SK-N-SH treated with all-trans-retinoic acid at 6 μM for 48 hours (cell line): ENCODE measurements around the gene ULK1.

Experiments
- ARNTL ChIP-seq: fragments of 450-650 bp; formaldehyde crosslinking; IDR thresholded peaks from 2 replicates; pipeline ENCODE4 v1.5.0; 2020; ENCODE audit warnings: low read depth, mild to moderate bottlenecking, moderate library complexity, borderline replicate concordance
- CSDC2 ChIP-seq: fragments of 250-450 bp; sonication (Bioruptor Pico); IDR thresholded peaks from 2 replicates; pipeline ENCODE4 v1.5.0; 2020; ENCODE audit warnings: mild to moderate bottlenecking, moderate library complexity
- ISL1 ChIP-seq: fragments of 250-450 bp; sonication (Bioruptor Pico); IDR thresholded peaks from 2 replicates; pipeline ENCODE4 v2.1.2; 2022; ENCODE audit warnings: mild to moderate bottlenecking, moderate library complexity
- PATZ1 ChIP-seq: fragments of 250-450 bp; sonication (Bioruptor Pico); IDR thresholded peaks from 2 replicates; pipeline ENCODE4 v1.8.0; 2020; ENCODE audit warnings: mild to moderate bottlenecking, moderate library complexity, borderline replicate concordance
- PPARA ChIP-seq: fragments of 250-450 bp; sonication (Bioruptor Pico); IDR thresholded peaks from 2 replicates; pipeline ENCODE4 v1.5.0; 2020; ENCODE audit warnings: mild to moderate bottlenecking, borderline replicate concordance
- RARB ChIP-seq: fragments of 250-450 bp; sonication (Bioruptor Pico); IDR thresholded peaks from 2 replicates; pipeline ENCODE4 v1.8.0; 2021; ENCODE audit warnings: mild to moderate bottlenecking, moderate library complexity
- SNAI2 ChIP-seq: fragments of 250-450 bp; sonication (Bioruptor Pico); IDR thresholded peaks from 2 replicates; pipeline ENCODE4 v1.5.0; 2020; ENCODE audit warnings: mild to moderate bottlenecking, moderate library complexity
- TCF4 ChIP-seq: fragments of 250-450 bp; sonication (Bioruptor Pico); IDR thresholded peaks from 2 replicates; pipeline ENCODE4 v1.8.0; 2021; ENCODE audit warnings: mild to moderate bottlenecking, moderate library complexity, borderline replicate concordance
- TOX ChIP-seq: fragments of 250-450 bp; sonication (Bioruptor Pico); IDR thresholded peaks from 2 replicates; pipeline ENCODE4 v1.8.0; 2021; ENCODE audit warnings: mild to moderate bottlenecking, moderate library complexity, borderline replicate concordance
- TSHZ2 ChIP-seq: fragments of 250-450 bp; sonication (Bioruptor Pico); IDR thresholded peaks from 2 replicates; pipeline ENCODE4 v1.5.0; 2020; ENCODE audit warnings: mild to moderate bottlenecking, moderate library complexity
- ZNF565 ChIP-seq: fragments of 450-650 bp; formaldehyde crosslinking; conservative IDR thresholded peaks from 2 replicates; pipeline ENCODE4 v1.5.0; 2020; ENCODE audit warnings: low read depth, mild to moderate bottlenecking, moderate library complexity
- TF ChIP-seq, protein P1 (sequence below): fragments of 250-450 bp; sonication (Bioruptor Pico); IDR thresholded peaks from 2 replicates; pipeline ENCODE4 v1.5.1; 2020; ENCODE audit warnings: low read depth, mild to moderate bottlenecking, moderate library complexity
- TF ChIP-seq, protein P2 (sequence below): fragments of 250-450 bp; sonication (Bioruptor Pico); IDR thresholded peaks from 2 replicates; pipeline ENCODE4 v1.5.1; 2021; ENCODE audit warnings: mild to moderate bottlenecking, moderate library complexity
- TF ChIP-seq, protein P3 (sequence below): fragments of 250-450 bp; sonication (Bioruptor Pico); IDR thresholded peaks from 2 replicates; pipeline ENCODE4 v1.8.0; 2021; ENCODE audit warnings: low read depth, mild to moderate bottlenecking, moderate library complexity, borderline replicate concordance

- TF ChIP-seq PATZ1 (CRISPR knock-in tag), result no peak
- no peak for TF ChIP-seq RARB (CRISPR knock-in tag)
- no peak for TF ChIP-seq ZNF565 (CRISPR knock-in tag)
- TF ChIP-seq TSHZ2 (CRISPR knock-in tag), result no peak
- TF ChIP-seq CSDC2 (CRISPR knock-in tag), result no peak
- TF ChIP-seq, protein P1, sequence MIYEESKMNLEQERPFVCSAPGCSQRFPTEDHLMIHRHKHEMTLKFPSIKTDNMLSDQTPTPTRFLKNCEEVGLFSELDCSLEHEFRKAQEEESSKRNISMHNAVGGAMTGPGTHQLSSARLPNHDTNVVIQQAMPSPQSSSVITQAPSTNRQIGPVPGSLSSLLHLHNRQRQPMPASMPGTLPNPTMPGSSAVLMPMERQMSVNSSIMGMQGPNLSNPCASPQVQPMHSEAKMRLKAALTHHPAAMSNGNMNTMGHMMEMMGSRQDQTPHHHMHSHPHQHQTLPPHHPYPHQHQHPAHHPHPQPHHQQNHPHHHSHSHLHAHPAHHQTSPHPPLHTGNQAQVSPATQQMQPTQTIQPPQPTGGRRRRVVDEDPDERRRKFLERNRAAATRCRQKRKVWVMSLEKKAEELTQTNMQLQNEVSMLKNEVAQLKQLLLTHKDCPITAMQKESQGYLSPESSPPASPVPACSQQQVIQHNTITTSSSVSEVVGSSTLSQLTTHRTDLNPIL (CRISPR knock-in tag), result no peak
- TF ChIP-seq, protein P2, sequence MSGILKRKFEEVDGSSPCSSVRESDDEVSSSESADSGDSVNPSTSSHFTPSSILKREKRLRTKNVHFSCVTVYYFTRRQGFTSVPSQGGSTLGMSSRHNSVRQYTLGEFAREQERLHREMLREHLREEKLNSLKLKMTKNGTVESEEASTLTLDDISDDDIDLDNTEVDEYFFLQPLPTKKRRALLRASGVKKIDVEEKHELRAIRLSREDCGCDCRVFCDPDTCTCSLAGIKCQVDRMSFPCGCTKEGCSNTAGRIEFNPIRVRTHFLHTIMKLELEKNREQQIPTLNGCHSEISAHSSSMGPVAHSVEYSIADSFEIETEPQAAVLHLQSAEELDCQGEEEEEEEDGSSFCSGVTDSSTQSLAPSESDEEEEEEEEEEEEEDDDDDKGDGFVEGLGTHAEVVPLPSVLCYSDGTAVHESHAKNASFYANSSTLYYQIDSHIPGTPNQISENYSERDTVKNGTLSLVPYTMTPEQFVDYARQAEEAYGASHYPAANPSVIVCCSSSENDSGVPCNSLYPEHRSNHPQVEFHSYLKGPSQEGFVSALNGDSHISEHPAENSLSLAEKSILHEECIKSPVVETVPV (CRISPR knock-in tag), result no peak
- TF ChIP-seq PPARA (CRISPR knock-in tag), result no peak
- TF ChIP-seq, protein P3, sequence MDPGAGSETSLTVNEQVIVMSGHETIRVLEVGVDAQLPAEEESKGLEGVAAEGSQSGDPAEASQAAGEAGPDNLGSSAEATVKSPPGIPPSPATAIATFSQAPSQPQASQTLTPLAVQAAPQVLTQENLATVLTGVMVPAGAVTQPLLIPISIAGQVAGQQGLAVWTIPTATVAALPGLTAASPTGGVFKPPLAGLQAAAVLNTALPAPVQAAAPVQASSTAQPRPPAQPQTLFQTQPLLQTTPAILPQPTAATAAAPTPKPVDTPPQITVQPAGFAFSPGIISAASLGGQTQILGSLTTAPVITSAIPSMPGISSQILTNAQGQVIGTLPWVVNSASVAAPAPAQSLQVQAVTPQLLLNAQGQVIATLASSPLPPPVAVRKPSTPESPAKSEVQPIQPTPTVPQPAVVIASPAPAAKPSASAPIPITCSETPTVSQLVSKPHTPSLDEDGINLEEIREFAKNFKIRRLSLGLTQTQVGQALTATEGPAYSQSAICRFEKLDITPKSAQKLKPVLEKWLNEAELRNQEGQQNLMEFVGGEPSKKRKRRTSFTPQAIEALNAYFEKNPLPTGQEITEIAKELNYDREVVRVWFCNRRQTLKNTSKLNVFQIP, result no peak
- TF ChIP-seq ISL1 (CRISPR knock-in tag), result no peak
- TF ChIP-seq TOX (CRISPR knock-in tag), result no peak
- no peak for TF ChIP-seq SNAI2
- TF ChIP-seq ARNTL, result no peak
- TF ChIP-seq TCF4, result no peak
Observed at GRCh38 chr12:131908092-131909080, 14.0 kb downstream of the ULK1 start.
